ENCODE results near the gene CLIC2.
"Not testable (repeated sequence)": the region's sequence is repeated elsewhere in the genome, so short reads cannot be mapped to it uniquely, and the experiment has no call there.

DNA sequence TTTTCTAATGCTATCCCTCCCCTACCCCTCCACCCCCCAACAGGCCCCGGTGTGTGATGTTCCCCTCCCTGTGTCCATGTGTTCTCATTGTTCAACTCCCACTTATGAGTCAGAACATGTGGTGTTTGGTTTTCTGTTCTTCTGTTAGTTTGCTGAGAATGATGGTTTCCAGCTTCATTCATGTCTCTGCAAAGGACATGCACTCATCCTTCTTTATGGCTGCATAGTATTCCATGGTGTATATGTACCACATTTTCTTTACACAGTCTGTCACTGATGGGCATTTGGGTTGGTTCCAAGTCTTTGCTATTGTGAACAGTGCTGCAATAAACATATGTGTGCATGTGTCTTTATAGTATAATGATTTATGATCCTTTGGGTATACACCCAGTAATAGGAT is 66.4 kb downstream of the CLIC2 start:
- TF ChIP-seq EZH2phosphoT487, EZH2 (IDR thresholded peaks at IDR 0.05): not testable (repeated sequence)
- TF ChIP-seq, protein P1, sequence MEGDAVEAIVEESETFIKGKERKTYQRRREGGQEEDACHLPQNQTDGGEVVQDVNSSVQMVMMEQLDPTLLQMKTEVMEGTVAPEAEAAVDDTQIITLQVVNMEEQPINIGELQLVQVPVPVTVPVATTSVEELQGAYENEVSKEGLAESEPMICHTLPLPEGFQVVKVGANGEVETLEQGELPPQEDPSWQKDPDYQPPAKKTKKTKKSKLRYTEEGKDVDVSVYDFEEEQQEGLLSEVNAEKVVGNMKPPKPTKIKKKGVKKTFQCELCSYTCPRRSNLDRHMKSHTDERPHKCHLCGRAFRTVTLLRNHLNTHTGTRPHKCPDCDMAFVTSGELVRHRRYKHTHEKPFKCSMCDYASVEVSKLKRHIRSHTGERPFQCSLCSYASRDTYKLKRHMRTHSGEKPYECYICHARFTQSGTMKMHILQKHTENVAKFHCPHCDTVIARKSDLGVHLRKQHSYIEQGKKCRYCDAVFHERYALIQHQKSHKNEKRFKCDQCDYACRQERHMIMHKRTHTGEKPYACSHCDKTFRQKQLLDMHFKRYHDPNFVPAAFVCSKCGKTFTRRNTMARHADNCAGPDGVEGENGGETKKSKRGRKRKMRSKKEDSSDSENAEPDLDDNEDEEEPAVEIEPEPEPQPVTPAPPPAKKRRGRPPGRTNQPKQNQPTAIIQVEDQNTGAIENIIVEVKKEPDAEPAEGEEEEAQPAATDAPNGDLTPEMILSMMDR (IDR thresholded peaks at IDR 0.05), result not testable (repeated sequence)

All from neural progenitor cell (in vitro differentiated cells).